CMK (cell line): Measurements from ENCODE around the gene CLDN12.
"Not testable (repeated sequence)": the region's sequence is repeated elsewhere in the genome, so short reads cannot be mapped to it uniquely, and the experiment has no call there.

Source experiments
- DNase-seq: peaks from one replicate; pipeline ENCODE4 v3.0.0-alpha.2; 2010; ENCODE audit warnings: low read depth

The CLDN12 gene

GRCh38 chr7:90433221-90433620 is 30.0 kb downstream of the CLDN12 start:
- no peak for DNase-seq

DNA sequence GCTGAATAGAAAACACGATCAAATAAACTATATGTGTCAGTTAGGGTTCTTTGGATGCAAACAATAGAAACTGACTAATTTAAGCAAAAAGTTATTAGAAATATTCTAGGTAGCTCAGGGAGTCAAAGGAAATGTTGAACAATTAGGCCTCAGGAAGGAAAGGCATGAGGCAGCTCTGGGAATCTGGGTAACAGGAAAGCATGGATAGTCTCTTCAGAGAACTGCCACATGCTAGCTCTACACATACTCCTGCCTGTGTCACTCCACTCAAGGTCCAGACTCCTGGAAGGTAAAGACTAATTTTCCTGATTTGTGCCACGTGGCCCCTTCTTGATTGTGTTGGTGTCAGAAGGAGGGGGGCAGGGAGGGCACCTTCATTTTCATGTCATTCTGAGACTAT is 42.4 kb downstream of the CLDN12 start:
- DNase-seq = no peak

- DNase-seq = no peak
These were observed 43.1 kb downstream of the CLDN12 start for GRCh38 chr7:90446137-90446899.

DNA sequence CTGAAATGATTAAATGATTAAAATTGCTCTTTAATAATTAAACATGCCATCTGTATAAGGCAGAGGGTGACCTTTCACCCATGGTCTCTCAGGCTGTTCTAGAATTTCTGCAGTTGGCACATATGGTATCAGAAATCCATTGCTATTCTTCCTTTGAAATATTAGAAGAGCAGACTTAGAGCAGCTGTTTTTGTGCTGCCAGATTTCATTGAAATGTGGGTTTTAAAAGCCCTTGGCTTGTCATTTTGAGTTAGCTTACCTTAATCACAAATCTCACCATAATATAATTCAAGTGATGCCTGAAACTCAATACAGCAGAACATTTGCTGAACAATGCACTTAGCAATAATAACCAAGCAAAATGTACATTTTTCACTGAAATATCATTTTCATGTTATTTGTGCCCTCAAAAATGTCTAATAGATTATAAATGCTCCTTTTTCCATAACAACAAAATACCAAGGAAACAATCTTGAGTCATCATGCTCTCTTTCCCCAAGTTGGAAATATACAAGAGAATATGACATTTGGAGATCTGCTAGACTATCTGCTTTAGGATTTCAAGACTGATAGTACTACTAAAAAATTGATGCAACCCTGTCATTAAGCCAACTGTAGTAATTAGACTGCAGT is 50.1 kb downstream of the CLDN12 start:
- DNase-seq = no peak

- no peak for DNase-seq
These were observed 50.7 kb downstream of the CLDN12 start for GRCh38 chr7:90453931-90454330.

DNA sequence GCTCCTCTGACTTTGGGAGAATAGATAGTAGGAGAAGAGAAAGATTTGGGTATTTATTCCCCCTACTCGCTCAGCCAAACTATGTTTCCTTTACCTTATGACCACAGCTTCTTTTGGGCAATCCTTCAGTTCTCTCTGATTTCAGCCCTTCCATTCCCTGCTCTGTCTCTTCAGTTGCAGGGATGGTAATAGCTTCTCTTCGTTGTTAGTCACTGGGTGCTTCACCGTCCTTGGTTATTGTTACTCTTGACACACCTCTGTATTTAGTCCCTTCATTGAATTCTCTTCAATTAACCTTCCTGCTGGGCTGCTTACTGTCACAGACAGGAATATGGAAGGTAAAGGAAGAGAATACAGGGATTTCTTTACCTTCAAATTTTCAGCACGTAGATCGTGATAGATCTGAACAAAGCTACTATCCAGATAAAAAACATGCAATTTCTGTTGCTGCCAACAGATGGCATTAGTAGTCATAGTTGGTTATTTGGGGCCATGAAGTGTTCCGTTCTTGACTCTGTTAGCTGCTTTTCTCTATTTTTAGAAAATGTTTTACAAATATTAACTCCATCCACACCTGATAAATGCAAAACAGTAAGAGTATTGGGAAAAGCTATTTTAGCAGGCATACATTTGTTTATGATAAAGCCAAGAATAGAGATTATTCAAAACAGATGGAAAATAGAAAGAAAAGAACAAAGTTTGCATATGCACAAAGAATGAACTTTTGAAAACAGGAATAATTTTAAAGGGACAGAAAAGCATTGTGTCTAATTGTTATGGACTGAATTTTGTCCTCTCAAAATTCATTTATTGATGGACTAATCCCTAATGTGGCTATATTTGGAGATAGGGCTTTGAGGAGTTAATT is 52.1 kb downstream of the CLDN12 start:
- no peak for DNase-seq

GRCh38 chr7:90458104-90458503 is 54.8 kb downstream of the CLDN12 start:
- DNase-seq = no peak

GRCh38 chr7:90459888-90460287 is 56.6 kb downstream of the CLDN12 start:
- DNase-seq = no peak

GRCh38 chr7:90461219-90461618 is 58.0 kb downstream of the CLDN12 start:
- no peak for DNase-seq

DNA sequence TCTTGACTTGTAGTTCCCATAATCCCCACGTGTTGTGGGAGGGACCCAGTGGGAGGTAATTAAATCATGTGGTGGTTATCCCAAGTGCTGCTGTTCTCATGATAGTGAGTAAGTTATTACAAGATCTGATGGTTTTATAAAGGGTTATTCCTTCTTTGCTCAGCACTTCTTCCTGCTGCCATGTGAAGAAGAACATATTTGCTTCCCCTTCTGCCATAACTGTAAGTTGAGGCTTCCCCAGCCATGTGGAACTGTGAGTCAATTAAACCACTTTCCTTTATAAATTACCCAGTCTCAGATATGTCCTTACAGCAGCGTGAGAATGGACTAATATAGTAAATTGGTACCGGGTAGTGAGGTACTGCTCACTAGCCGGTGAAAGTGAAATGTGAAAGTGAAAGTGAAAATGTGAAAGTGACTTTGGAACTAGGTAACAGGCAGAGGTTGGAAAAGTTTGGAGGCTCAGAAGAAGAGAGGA is 59.9 kb downstream of the CLDN12 start:
- DNase-seq = not testable (repeated sequence)
